WI38 (cell line): Measurements from ENCODE around the gene LCOR.

Source experiments
- H3K4me3 ChIP-seq: 2 replicates; pipeline ENCODE4 v1.5.1; 2011; ENCODE audit warnings: low read depth, mild to moderate bottlenecking, control low read depth, low read length
- CTCF ChIP-seq: IDR thresholded peaks from 2 replicates; pipeline ENCODE4 v1.5.1; 2012; ENCODE audit warnings: low read depth, mild to moderate bottlenecking, control low read depth, low read length

Gene LCOR

GRCh38 chr10:96996275-96996965, 164.3 kb downstream of the LCOR start:
- no peak overlapping the region for H3K4me3 ChIP-seq
- TF ChIP-seq CTCF: no peak

GRCh38 chr10:96998329-96998888, 166.3 kb downstream of the LCOR start:
- TF ChIP-seq CTCF: no peak
- no peak overlapping the region for H3K4me3 ChIP-seq

- H3K4me3 ChIP-seq: no peak overlapping the region
- no peak for TF ChIP-seq CTCF
Observed at GRCh38 chr10:96999337-96999736, 167.2 kb downstream of the LCOR start.

- no peak for TF ChIP-seq CTCF
- H3K4me3 ChIP-seq: no peak overlapping the region
Observed at GRCh38 chr10:96999987-97000386, 167.9 kb downstream of the LCOR start.

- H3K4me3 ChIP-seq: no peak overlapping the region
- TF ChIP-seq CTCF: no peak
Observed at GRCh38 chr10:97000487-97001182, 168.5 kb downstream of the LCOR start.

- TF ChIP-seq CTCF: no peak
- H3K4me3 ChIP-seq: no peak overlapping the region
Observed at GRCh38 chr10:97001183-97001991, 169.3 kb downstream of the LCOR start.
